GM13976 (cell line): ENCODE results near the gene DUS3L.

Source experiments
- DNase-seq: peaks from one replicate; pipeline ENCODE4 v3.0.0; 2012; ENCODE audit warnings: low spot score
- CTCF ChIP-seq: IDR thresholded peaks from 2 replicates; pipeline ENCODE4 v1.5.1; 2012; ENCODE audit warnings: borderline replicate concordance, mild to moderate bottlenecking; ENCODE audit not compliant: insufficient read depth; ENCODE audit errors: extremely low read depth, missing control alignments, control extremely low read depth
- in situ Hi-C: fragments of 300-500 bp; cut with MboI; formaldehyde crosslinking; loops from one replicate; pipeline ENCODE4 v1.12.0; 2022; ENCODE audit warnings: low sequenced_read_pairs, mixed read lengths, inconsistent platforms; ENCODE audit not compliant: unreplicated experiment

DUS3L gene

GRCh38 chr19:5826531-5827341 lies 35.8 kb upstream of the DUS3L start:
- in situ Hi-C loops = no loop called here
- DNase-seq = no peak
- no peak for TF ChIP-seq CTCF

GRCh38 chr19:5825178-5825577 lies 34.2 kb upstream of the DUS3L start:
- TF ChIP-seq CTCF = no peak
- no peak for DNase-seq
- in situ Hi-C loops = no loop called here

- no peak for TF ChIP-seq CTCF
- in situ Hi-C loops = no loop called here
- DNase-seq = no peak
Observed at GRCh38 chr19:5824751-5825150, 33.8 kb upstream of the DUS3L start.

GRCh38 chr19:5823579-5824281 lies 32.8 kb upstream of the DUS3L start:
- no peak for DNase-seq
- TF ChIP-seq CTCF = no peak
- in situ Hi-C loops = no loop called here

- in situ Hi-C loops = no loop called here
- no peak for TF ChIP-seq CTCF
Observed at GRCh38 chr19:5822181-5822844, 31.4 kb upstream of the DUS3L start.

GRCh38 chr19:5821521-5822180 lies 30.7 kb upstream of the DUS3L start:
- DNase-seq = no peak
- in situ Hi-C loops = no loop called here

More at GRCh38 chr19:5822181-5822844, 31.4 kb upstream of the DUS3L start:
- no peak for DNase-seq

More at GRCh38 chr19:5821521-5822180, 30.7 kb upstream of the DUS3L start:
- no peak for TF ChIP-seq CTCF
